H1 (cell line): Measurements from ENCODE around the gene PPP2R2D. TPM values are rescaled to one million over a fixed set of nuclear protein-coding genes. Genes with fewer than 3 reads are reported as not detected.

Experiments
- CBX5 ChIP-seq: fragments of 300-800, 300-1000 bp; sonication (generic); IDR thresholded peaks from 2 replicates; pipeline ENCODE4 v1.7.1; 2016; ENCODE audit warnings: antibody characterized with exemption, low read length, low read depth
- polyA plus RNA-seq, 7 experiments: library from polyadenylated mRNA; depleted of rRNA in 3 of 7; stranded (reverse) in 5 of 7; unstranded in 2 of 7; fragments of >200 nt in 5 of 7; fragments of 200-250 nt in 2 of 7; gene quantifications; 1 replicate in 5 of 7; 2 replicates in 1 of 7; 4 replicates in 1 of 7; pipeline versions ENCODE4 v1.2.1 to v1.2.3, GENCODE V29; 2011 to 2013; ENCODE audit warnings: missing spikeins in 2 of 7, mixed read lengths in 2 of 7
- total RNA-seq: library from RNA; stranded (reverse); fragmentation: NEBNext Ultra II Directional; extraction: Animal tissue kit (Norgen Biotek cat#: 25700); gene quantifications from 2 replicates; pipeline ENCODE4 v1.2.1, GENCODE V29; 2021
- TF ChIP-seq, protein P1 (sequence below): fragments of 300-600 bp; sonication (generic); IDR thresholded peaks from 2 replicates; pipeline ENCODE4 v1.7.1; 2012; ENCODE audit warnings: low read length, moderate library complexity, mild to moderate bottlenecking, inconsistent platforms; ENCODE audit not compliant: insufficient replicate concordance

The PPP2R2D gene
- total and polyA plus RNA-seq, 2 of the 8 experiments (the other 6 are each of a cell fraction or from before 2014, with no cell fraction given) = 25.4 to 32.8 TPM

DNA sequence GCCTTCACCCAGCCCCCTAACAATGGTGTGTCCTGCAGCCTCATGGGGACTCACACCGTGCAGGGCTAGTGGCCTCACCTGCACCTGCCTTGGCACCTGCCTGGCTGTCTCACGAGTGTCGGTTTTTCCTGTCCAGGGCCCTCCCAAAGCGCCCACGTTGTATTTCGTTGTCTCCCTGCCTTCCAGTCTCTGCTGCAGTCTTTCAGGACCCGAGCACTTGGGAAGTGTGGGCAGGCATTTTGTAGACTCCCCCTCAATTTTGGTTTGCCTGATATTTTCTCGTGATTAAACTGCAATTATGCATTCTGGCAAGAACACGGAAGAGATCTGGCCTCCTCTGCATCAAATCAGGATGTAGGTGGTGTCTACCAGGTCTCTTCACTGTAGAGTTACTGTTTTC is 63.0 kb downstream of the PPP2R2D start (continued):
- TF ChIP-seq, protein P1, sequence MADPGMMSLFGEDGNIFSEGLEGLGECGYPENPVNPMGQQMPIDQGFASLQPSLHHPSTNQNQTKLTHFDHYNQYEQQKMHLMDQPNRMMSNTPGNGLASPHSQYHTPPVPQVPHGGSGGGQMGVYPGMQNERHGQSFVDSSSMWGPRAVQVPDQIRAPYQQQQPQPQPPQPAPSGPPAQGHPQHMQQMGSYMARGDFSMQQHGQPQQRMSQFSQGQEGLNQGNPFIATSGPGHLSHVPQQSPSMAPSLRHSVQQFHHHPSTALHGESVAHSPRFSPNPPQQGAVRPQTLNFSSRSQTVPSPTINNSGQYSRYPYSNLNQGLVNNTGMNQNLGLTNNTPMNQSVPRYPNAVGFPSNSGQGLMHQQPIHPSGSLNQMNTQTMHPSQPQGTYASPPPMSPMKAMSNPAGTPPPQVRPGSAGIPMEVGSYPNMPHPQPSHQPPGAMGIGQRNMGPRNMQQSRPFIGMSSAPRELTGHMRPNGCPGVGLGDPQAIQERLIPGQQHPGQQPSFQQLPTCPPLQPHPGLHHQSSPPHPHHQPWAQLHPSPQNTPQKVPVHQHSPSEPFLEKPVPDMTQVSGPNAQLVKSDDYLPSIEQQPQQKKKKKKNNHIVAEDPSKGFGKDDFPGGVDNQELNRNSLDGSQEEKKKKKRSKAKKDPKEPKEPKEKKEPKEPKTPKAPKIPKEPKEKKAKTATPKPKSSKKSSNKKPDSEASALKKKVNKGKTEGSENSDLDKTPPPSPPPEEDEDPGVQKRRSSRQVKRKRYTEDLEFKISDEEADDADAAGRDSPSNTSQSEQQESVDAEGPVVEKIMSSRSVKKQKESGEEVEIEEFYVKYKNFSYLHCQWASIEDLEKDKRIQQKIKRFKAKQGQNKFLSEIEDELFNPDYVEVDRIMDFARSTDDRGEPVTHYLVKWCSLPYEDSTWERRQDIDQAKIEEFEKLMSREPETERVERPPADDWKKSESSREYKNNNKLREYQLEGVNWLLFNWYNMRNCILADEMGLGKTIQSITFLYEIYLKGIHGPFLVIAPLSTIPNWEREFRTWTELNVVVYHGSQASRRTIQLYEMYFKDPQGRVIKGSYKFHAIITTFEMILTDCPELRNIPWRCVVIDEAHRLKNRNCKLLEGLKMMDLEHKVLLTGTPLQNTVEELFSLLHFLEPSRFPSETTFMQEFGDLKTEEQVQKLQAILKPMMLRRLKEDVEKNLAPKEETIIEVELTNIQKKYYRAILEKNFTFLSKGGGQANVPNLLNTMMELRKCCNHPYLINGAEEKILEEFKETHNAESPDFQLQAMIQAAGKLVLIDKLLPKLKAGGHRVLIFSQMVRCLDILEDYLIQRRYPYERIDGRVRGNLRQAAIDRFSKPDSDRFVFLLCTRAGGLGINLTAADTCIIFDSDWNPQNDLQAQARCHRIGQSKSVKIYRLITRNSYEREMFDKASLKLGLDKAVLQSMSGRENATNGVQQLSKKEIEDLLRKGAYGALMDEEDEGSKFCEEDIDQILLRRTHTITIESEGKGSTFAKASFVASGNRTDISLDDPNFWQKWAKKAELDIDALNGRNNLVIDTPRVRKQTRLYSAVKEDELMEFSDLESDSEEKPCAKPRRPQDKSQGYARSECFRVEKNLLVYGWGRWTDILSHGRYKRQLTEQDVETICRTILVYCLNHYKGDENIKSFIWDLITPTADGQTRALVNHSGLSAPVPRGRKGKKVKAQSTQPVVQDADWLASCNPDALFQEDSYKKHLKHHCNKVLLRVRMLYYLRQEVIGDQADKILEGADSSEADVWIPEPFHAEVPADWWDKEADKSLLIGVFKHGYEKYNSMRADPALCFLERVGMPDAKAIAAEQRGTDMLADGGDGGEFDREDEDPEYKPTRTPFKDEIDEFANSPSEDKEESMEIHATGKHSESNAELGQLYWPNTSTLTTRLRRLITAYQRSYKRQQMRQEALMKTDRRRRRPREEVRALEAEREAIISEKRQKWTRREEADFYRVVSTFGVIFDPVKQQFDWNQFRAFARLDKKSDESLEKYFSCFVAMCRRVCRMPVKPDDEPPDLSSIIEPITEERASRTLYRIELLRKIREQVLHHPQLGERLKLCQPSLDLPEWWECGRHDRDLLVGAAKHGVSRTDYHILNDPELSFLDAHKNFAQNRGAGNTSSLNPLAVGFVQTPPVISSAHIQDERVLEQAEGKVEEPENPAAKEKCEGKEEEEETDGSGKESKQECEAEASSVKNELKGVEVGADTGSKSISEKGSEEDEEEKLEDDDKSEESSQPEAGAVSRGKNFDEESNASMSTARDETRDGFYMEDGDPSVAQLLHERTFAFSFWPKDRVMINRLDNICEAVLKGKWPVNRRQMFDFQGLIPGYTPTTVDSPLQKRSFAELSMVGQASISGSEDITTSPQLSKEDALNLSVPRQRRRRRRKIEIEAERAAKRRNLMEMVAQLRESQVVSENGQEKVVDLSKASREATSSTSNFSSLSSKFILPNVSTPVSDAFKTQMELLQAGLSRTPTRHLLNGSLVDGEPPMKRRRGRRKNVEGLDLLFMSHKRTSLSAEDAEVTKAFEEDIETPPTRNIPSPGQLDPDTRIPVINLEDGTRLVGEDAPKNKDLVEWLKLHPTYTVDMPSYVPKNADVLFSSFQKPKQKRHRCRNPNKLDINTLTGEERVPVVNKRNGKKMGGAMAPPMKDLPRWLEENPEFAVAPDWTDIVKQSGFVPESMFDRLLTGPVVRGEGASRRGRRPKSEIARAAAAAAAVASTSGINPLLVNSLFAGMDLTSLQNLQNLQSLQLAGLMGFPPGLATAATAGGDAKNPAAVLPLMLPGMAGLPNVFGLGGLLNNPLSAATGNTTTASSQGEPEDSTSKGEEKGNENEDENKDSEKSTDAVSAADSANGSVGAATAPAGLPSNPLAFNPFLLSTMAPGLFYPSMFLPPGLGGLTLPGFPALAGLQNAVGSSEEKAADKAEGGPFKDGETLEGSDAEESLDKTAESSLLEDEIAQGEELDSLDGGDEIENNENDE = no peak
- no peak for TF ChIP-seq CBX5
